HUES6 (cell line): Measurements from ENCODE around the gene FAM78B.

ENCODE experiments used
- H3K27ac ChIP-seq: 2 replicates; pipeline ENCODE4 v1.7.0; 2013; ENCODE audit warnings: low read depth, mild to moderate bottlenecking, low read length, inconsistent platforms
- H3K27me3 ChIP-seq: 2 replicates; pipeline ENCODE4 v1.6.1; 2013; ENCODE audit warnings: low read length; ENCODE audit not compliant: control insufficient read depth, insufficient read depth
- H3K36me3 ChIP-seq: 2 replicates; pipeline ENCODE4 v1.6.1; 2013; ENCODE audit warnings: low read length; ENCODE audit not compliant: control insufficient read depth, insufficient read depth
- H3K4me1 ChIP-seq: 2 replicates; pipeline ENCODE4 v1.6.1; 2013; ENCODE audit warnings: low read length; ENCODE audit not compliant: control insufficient read depth, insufficient read depth
- H3K4me3 ChIP-seq: 2 replicates; pipeline ENCODE4 v1.5.1; 2013; ENCODE audit warnings: low read depth, low read length
- H3K9ac ChIP-seq: one replicate; pipeline ENCODE4 v1.6.1; 2013; ENCODE audit warnings: mild to moderate bottlenecking, low read length
- H3K9me3 ChIP-seq: 2 replicates; pipeline ENCODE4 v1.6.1; 2013; ENCODE audit warnings: low read depth, low read length; ENCODE audit not compliant: control insufficient read depth, insufficient read depth

Gene FAM78B

GRCh38 chr1:166166698-166167571, at the start of gene FAM78B:
Gene FAM78B (minus strand): TSS chr1:166167001. CDS start chr1:166166248, 753 bp downstream.
- Histone ChIP-seq H3K4me1 (peaks cover 12% of the 10 kb centered on the region; the same call in 1 of the 2 replicates), H3K4me3 (peak within 1 kb of the TSS; percentile 60), H3K27ac (no peak within 1 kb of the TSS), H3K9ac (peak within 1 kb of the TSS; percentile 7), H3K27me3 (peaks cover 59% of the 10 kb centered on the region), H3K9me3 (no peaks in the 10 kb centered on the region), H3K36me3 (no peaks in the 10 kb centered on the region)

GRCh38 chr1:166202546-166202945, 35.7 kb upstream of the FAM78B start:
- Histone ChIP-seq H3K4me1 (no peaks in the 10 kb centered on the region; the same call in 1 of the 2 replicates), H3K9ac (no peak overlapping the region), H3K27ac (no peak overlapping the region), H3K4me3 (no peak overlapping the region), H3K36me3 (no peaks in the 10 kb centered on the region), H3K27me3 (no peaks in the 10 kb centered on the region), H3K9me3 (no peaks in the 10 kb centered on the region)

DNA sequence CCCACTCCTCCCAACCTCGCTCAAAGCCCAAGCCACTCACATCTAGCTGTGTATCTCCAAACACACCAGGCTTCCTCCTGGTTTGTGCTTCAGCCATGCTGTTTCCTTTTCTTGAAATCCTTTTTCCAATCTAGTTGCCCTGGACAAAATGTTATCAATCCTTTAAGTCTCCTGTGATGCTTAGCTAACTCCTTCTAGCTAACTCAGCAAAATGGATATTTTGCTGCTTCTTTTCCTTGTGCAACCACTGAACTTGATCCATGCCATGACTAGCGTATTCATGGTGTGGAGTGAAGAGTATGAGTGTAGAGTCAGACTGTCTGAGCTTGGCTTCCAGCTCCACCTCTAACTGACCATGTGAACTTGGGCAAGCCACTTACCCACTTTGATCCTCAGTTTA, 33.9 kb upstream of the FAM78B start:
- Histone ChIP-seq H3K27me3 (no peaks in the 10 kb centered on the region), H3K9ac (no peak overlapping the region), H3K27ac (no peak overlapping the region), H3K4me1 (no peaks in the 10 kb centered on the region; the same call in 1 of the 2 replicates), H3K36me3 (no peaks in the 10 kb centered on the region), H3K9me3 (no peaks in the 10 kb centered on the region), H3K4me3 (no peak overlapping the region)

- Histone ChIP-seq H3K27ac (no peak overlapping the region), H3K9ac (no peak overlapping the region), H3K4me3 (no peak overlapping the region), H3K4me1 (no peaks in the 10 kb centered on the region), H3K9me3 (no peaks in the 10 kb centered on the region), H3K36me3 (no peaks in the 10 kb centered on the region), H3K27me3 (no peaks in the 10 kb centered on the region)
Measured at GRCh38 chr1:166197597-166197996, 30.8 kb upstream of the FAM78B start.

- Histone ChIP-seq H3K9ac (no peak overlapping the region), H3K4me1 (no peaks in the 10 kb centered on the region), H3K27me3 (no peaks in the 10 kb centered on the region), H3K36me3 (no peaks in the 10 kb centered on the region), H3K27ac (no peak overlapping the region), H3K9me3 (no peaks in the 10 kb centered on the region), H3K4me3 (no peak overlapping the region)
Measured at GRCh38 chr1:166197141-166197540, 30.3 kb upstream of the FAM78B start.

- no peaks in the 10 kb centered on the region for H3K36me3 ChIP-seq
- H3K4me3 ChIP-seq, result no peak overlapping the region
- no peaks in the 10 kb centered on the region for H3K27me3 ChIP-seq
- no peaks in the 10 kb centered on the region for H3K9me3 ChIP-seq
- no peak overlapping the region for H3K9ac ChIP-seq
- 0 out of 2 replicates have a peak, but pooled peaks cover 7% of the 10 kb centered on the region for H3K4me1 ChIP-seq
- H3K27ac ChIP-seq, result no peak overlapping the region
Measured at GRCh38 chr1:166193057-166193698, 26.4 kb upstream of the FAM78B start.

DNA sequence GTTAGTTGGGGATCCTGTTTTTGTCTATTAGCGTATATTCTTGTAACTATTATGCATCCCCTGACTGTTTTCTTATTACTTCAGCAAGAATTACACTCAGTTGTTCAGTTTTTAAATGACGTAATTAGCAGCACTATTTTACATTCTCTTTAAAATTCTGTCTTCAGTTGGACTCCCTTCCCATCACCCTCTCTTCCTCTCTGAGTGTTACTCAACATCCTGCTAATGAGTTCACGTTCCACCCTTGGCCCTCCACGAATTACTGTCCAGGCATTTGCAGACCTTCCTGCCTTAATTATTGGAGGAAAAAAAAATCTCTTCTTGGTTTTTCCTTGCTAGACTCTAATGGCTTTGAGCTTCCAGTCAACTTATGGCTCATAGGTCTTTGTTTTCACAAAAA, 23.6 kb upstream of the FAM78B start:
- H3K4me3 ChIP-seq, result no peak overlapping the region
- no peaks in the 10 kb centered on the region for H3K36me3 ChIP-seq
- H3K9me3 ChIP-seq, result no peaks in the 10 kb centered on the region
- no peak overlapping the region for H3K9ac ChIP-seq
- no peaks in the 10 kb centered on the region for H3K27me3 ChIP-seq
- 0 out of 2 replicates have a peak, but pooled peaks cover 9% of the 10 kb centered on the region for H3K4me1 ChIP-seq
- H3K27ac ChIP-seq, result no peak overlapping the region

DNA sequence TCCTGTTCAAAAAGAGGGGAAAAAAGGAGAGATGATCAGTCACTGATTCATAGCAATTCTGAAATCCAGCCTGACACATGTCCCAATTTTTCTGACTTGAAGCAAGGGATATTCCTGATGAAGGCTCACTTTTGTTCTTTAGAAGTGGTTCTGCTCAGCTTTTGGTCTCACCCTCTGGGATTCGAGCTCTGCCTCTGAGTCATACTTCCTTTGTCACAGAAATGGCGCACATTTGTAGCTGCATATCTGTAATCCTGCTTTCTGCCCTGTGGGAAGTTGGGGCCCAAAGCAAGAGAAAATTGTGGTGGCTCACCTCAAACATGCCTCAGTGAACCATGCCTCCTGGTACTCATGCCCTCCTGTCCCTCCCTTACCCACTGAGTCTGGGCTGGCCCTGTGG, 22.3 kb upstream of the FAM78B start:
- Histone ChIP-seq H3K27ac (no peak overlapping the region), H3K4me1 (peaks cover 18% of the 10 kb centered on the region; the same call in 1 of the 2 replicates), H3K9ac (no peak overlapping the region), H3K4me3 (no peak overlapping the region), H3K9me3 (no peaks in the 10 kb centered on the region), H3K27me3 (no peaks in the 10 kb centered on the region), H3K36me3 (no peaks in the 10 kb centered on the region)

DNA sequence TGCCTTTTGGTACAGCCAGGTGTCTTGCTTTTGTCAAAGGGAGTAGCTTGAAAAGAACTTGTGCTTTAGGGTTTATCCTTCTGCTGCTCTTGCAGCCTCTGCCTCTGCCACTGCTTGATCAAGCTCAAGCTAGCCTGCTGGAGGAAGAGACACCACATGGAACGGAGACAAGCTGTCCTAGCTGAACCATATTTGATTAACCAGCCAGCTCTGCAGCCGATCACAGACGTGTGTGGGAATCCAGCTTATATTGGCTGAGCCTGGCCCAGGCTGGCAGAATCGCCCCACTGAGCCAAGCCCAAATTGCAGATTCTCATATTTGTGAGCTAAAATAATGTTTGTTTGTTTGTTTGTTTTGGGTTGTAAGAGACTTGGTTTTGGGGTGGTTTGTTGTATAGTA, 18.7 kb upstream of the FAM78B start:
- H3K27me3 ChIP-seq, result no peaks in the 10 kb centered on the region

GRCh38 chr1:166184897-166185296, 18.1 kb upstream of the FAM78B start:
- H3K4me1 ChIP-seq, result peaks cover 28% of the 10 kb centered on the region
- no peak overlapping the region for H3K27ac ChIP-seq
- H3K9me3 ChIP-seq, result no peaks in the 10 kb centered on the region
- no peaks in the 10 kb centered on the region for H3K27me3 ChIP-seq
- H3K4me3 ChIP-seq, result no peak overlapping the region
- H3K36me3 ChIP-seq, result no peaks in the 10 kb centered on the region
- H3K9ac ChIP-seq, result no peak overlapping the region

More for the DNA sequence above, 18.7 kb upstream of the FAM78B start:
- H3K27ac ChIP-seq, result no peak overlapping the region
- no peaks in the 10 kb centered on the region for H3K36me3 ChIP-seq
- no peak overlapping the region for H3K9ac ChIP-seq
- H3K4me3 ChIP-seq, result no peak overlapping the region
- no peaks in the 10 kb centered on the region for H3K9me3 ChIP-seq
- H3K4me1 ChIP-seq, result peaks cover 28% of the 10 kb centered on the region

DNA sequence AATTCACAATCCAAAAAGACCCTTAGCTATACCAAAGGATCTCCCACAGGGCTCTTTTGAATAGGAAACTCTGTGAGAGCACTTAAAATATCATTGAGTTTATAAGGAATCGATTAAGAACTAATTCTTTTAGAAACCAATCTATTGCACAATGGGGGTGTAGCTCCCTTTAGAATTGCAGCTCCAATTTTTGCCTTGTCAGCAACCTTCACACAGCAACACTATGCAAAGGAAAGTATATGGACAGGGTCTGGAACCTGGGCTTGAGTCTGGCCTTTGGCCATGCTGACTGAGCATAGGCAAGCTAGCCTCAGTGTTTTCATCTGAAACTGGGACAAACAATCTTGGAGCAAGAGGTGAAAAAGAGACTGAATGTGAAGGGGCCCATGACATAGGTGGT, 17.2 kb upstream of the FAM78B start:
- no peak overlapping the region for H3K9ac ChIP-seq
- H3K9me3 ChIP-seq, result no peaks in the 10 kb centered on the region
- H3K27ac ChIP-seq, result no peak overlapping the region
- no peak overlapping the region for H3K4me3 ChIP-seq
- no peaks in the 10 kb centered on the region for H3K36me3 ChIP-seq
- H3K4me1 ChIP-seq, result peaks cover 23% of the 10 kb centered on the region
- H3K27me3 ChIP-seq, result no peaks in the 10 kb centered on the region
